MM.1S (cell line): ENCODE measurements around the gene PLXDC2.

ENCODE experiments used
- CTCF ChIP-seq: fragments of 300-600 bp; sonication (generic); IDR thresholded peaks from 2 replicates; pipeline ENCODE4 v1.5.1; 2016; ENCODE audit warnings: antibody characterized with exemption, low read length, mixed read lengths
- EZH2 ChIP-seq: fragments of 300-600 bp; sonication (generic); optimal IDR thresholded peaks from 2 replicates; pipeline ENCODE3; 2017; ENCODE audit warnings: low read depth, mild to moderate bottlenecking, antibody characterized with exemption, low read length, mixed read lengths
- EZH2phosphoT487 ChIP-seq: fragments of 300-600 bp; sonication (generic); IDR thresholded peaks from 2 replicates; pipeline ENCODE4 v1.6.1; 2018; ENCODE audit warnings: antibody characterized with exemption, low read length

- TF ChIP-seq EZH2, result no peak
- TF ChIP-seq CTCF, result no peak
- no peak for TF ChIP-seq EZH2phosphoT487
Observed at GRCh38 chr10:20207653-20208052, 391.4 kb downstream of the PLXDC2 start.
